ENCODE data around the gene EDC3.
"Not testable (repeated sequence)": the region's sequence is repeated elsewhere in the genome, so short reads cannot be mapped to it uniquely, and the experiment has no call there.

EDC3 gene

GRCh38 chr15:74710319-74711094 is 14.7 kb upstream of the EDC3 start:
- no peak for DNase-seq (ENCODE audit: low read depth in 1 of 2, low spot score in 1 of 2)

DNA sequence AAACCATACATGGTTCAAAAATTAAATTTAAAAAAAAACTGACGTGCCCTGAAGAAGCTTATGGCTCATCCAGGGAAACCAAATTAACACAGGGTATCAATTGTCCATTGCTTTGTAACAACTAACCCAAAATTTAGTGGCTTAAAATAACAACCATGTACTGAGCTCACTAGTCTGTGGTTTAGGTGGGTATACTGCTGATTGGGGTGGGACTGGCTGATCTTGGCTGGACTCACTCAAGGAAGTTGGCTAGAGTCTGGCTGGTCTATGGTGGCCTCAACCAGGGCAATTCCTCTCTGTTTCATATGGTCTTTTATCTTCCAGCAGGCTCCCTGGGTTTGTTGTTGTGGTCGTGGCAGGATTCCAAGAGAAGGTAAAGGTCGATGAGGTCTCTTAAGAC is 14.1 kb upstream of the EDC3 start:
- no peak for DNase-seq (ENCODE audit: low read depth in 1 of 2, low spot score in 1 of 2)

- DNase-seq (ENCODE audit: low read depth in 1 of 2, low spot score in 1 of 2): no peak
These were observed 13.2 kb upstream of the EDC3 start for GRCh38 chr15:74709011-74709410.

GRCh38 chr15:74696808-74697207 is 984 bp upstream of the EDC3 start:
- DNase-seq (ENCODE audit: low read depth in 1 of 2, low spot score in 1 of 2): no peak

DNA sequence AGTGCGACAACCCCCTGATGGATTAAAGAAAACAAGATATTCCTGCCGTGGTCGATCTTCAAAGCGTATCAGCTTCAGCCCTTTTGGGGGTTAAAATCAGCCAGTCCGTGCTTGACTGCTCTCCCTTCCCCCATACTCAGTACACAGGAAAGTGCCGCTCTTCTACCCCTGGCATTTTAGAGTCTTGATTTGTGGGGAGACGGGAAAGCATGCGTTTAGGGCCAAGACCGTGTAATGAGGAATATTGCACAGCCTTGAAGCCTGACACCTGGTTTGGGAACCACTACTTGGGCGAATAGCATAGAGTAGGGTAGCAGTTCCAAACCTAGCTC is 540 bp upstream of the EDC3 start:
- no peak for DNase-seq (ENCODE audit: low read depth in 1 of 2, low spot score in 1 of 2)

GRCh38 chr15:74692327-74692726 is 3.5 kb downstream of the EDC3 start:
- DNase-seq (ENCODE audit: low read depth in 1 of 2, low spot score in 1 of 2): no peak

DNA sequence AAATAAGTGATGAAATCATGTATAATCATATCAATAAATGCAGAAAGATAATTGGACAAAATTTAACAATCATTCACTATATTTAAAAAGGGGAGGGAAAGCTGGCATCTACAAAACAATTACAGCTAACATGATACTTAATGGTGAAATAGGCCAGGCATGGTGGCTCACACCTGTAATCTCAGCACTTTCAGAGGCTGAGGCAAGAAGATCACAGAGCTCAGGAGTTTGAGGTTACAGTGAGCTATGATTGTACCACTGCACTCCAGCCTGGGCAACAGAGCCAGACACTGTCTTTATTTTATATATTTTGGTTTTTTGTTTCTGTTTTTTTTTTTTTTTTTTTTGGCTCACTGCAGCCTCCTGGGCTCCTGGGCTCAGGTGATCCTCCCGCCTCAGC is 12.1 kb downstream of the EDC3 start:
- DNase-seq (ENCODE audit: low read depth in 1 of 2, low spot score in 1 of 2): no peak

- no peak for DNase-seq (ENCODE audit: low read depth in 1 of 2, low spot score in 1 of 2)
These were observed 12.9 kb downstream of the EDC3 start for GRCh38 chr15:74682954-74683353.

- DNase-seq (ENCODE audit: low read depth in 1 of 2, low spot score in 1 of 2): no peak
These were observed 15.4 kb downstream of the EDC3 start for GRCh38 chr15:74680456-74680855.

GRCh38 chr15:74676801-74677200 is 19.0 kb downstream of the EDC3 start:
- DNase-seq (ENCODE audit: low read depth in 1 of 2, low spot score in 1 of 2): no peak

DNA sequence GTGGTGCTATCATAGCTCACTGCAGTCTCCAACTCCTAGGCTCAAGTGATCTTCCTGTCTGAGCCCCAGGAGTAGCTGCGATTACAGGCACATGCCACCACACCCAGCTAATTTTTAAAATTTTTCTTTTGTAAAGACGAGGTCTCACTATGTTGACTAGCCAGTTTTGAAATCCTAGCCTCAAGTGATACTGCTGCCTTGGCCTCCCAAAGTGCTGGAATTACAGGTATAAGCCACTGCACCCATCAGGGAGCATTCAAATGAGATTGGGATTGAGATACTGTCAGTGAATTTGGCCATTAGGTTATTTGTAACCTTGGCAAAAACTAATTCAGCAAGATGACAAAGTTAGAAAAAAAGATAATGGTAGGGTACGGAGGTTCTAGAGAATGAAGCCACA is 21.7 kb downstream of the EDC3 start:
- DNase-seq (ENCODE audit: low read depth in 1 of 2, low spot score in 1 of 2): no peak

DNA sequence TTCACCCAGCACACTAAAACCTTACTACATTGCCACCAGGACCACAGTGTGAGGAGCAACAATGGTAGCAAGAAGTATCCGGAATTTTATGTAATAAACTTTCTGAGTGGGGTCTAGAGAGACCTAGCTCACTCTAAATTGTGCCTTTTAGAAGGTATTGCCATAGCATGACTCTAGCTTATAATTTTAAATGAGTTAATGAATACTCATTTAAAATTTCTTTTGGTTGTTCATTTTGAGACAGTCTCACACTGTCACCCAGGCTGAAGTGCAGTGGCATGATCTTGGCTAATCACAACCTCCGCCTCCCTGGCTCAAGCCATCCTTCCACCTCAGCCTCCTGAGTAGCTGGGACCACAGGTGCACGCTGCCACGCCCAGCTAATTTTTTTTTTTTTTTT is 26.2 kb downstream of the EDC3 start:
- DNase-seq (ENCODE audit: low read depth in 1 of 2, low spot score in 1 of 2): no peak

- DNase-seq (ENCODE audit: low read depth in 1 of 2, low spot score in 1 of 2): no peak
These were observed 27.8 kb downstream of the EDC3 start for GRCh38 chr15:74667975-74668374.

- DNase-seq (ENCODE audit: low read depth in 1 of 2, low spot score in 1 of 2): no peak
These were observed 31.2 kb downstream of the EDC3 start for GRCh38 chr15:74664670-74665069.

- DNase-seq (ENCODE audit: low read depth in 1 of 2, low spot score in 1 of 2): no peak
These were observed 31.7 kb downstream of the EDC3 start for GRCh38 chr15:74664028-74664616.

DNA sequence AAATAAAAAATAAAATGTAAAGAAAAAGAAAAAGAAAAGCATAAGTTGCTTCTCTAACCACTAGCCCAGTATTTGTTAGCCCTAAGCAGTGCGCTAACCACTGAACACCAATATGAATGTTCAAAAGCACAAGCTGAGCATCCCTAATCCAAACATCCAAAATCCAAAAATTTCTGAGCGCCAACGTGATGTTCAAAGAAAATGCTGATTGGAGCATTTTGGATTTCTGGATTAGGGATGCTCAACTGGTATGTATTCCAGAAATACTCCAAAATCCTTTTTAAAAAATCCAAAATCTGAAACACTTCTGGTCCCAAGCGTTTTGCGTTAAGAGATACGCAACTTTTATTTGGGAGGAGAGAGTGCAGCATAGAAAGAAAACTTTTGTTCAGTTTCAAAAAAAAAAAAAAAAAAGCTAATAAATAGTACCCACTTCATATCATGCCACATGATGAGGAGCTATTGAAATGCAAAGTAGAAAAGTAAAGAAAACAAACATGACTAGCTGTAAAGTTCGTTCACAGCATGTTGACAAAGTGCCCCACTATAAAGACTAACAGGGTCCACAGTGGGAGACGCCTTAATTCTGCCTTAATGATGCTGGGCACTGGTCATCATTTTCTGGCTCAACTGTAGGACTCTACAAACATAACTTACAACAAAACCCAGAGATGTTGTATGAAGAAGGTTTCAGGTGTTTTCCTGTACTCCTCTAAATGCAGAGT is 32.4 kb downstream of the EDC3 start:
- DNase-seq (ENCODE audit: low read depth in 1 of 2, low spot score in 1 of 2): no peak

GRCh38 chr15:74662064-74662860 is 33.6 kb downstream of the EDC3 start:
- DNase-seq (ENCODE audit: low read depth in 1 of 2, low spot score in 1 of 2): no peak

DNA sequence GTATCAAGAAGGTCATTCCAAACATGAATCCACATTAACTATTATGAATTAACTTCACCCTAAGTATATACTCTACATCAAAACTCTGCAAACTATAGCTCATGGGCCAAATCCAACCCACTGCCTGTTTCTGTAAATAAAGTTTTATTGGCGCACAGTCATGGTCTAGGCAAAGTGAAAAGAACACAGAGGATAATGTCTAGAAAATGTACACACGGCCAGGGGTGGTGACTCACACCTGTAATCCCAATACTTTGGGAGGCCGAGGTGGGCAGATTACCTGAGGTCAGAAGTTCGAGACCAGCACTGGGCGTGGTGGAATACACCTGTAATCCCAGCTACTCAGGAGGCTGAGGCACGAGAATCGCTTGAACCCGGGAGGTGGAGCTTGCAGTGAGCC is 34.5 kb downstream of the EDC3 start:
- not testable (repeated sequence) for DNase-seq (ENCODE audit: low read depth in 1 of 2, low spot score in 1 of 2)

GRCh38 chr15:74657846-74658245 is 38.0 kb downstream of the EDC3 start:
- DNase-seq (ENCODE audit: low read depth in 1 of 2, low spot score in 1 of 2): no peak

DNA sequence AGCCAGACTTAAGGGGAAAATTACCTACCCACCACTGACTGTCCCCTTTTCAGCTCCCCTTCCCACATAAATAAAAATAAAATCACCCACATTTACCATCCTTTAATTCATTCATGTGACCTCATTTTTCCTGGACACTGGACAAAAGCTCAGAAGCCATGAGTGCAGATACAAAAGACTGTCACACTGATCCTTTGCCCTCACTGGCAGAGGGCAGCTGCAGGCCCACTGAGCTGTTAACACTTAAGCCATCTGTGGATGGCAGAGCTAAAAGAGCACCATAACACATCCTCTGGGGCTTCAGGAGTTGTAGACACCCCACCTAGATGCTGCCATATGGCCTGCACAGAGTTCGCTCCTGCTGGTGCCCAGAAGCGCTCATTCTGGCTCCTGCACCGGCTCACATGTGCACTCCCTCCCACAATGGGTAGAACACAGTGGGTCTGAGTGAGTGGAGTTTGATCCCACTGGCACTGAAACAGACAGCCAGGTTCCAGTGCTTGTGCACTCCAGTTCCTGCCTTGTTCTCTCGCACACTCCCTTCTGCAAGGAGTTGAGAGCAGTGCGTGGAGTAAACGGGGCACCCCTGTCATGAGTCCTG is 38.8 kb downstream of the EDC3 start:
- DNase-seq (ENCODE audit: low read depth in 1 of 2, low spot score in 1 of 2): no peak

- DNase-seq (ENCODE audit: low read depth in 1 of 2, low spot score in 1 of 2): no peak
These were observed 40.4 kb downstream of the EDC3 start for GRCh38 chr15:74655424-74655823.

Data from activated CD4-positive, alpha-beta T cell treated with anti-CD3 and anti-CD28 coated beads, Interleukin-2, amount 50 U/mL, for 24 hours (primary cell).